Osteocyte (in vitro differentiated cells): ENCODE data around the gene SFMBT1. TPM values are rescaled to one million over a fixed set of nuclear protein-coding genes. Genes with fewer than 3 reads are reported as not detected.

ENCODE experiments used
- DNase-seq: peaks from one replicate; pipeline ENCODE4 v3.0.0; 2021; ENCODE audit warnings: mixed read lengths; ENCODE audit not compliant: unreplicated experiment; ENCODE audit errors: extremely low spot score
- H3K27ac Mint-ChIP-seq: one replicate; pipeline ENCODE4 v1.8.0; 2021; ENCODE audit warnings: mild to moderate bottlenecking, mixed read lengths; ENCODE audit not compliant: unreplicated experiment
- H3K27me3 Mint-ChIP-seq: one replicate; pipeline ENCODE4 v1.8.0; 2021; ENCODE audit warnings: mixed read lengths; ENCODE audit not compliant: unreplicated experiment
- H3K36me3 Mint-ChIP-seq: one replicate; pipeline ENCODE4 v1.8.0; 2021; ENCODE audit warnings: mixed read lengths; ENCODE audit not compliant: unreplicated experiment
- H3K4me1 Mint-ChIP-seq: one replicate; pipeline ENCODE4 v1.8.0; 2021; ENCODE audit warnings: mixed read lengths; ENCODE audit not compliant: unreplicated experiment
- H3K4me3 Mint-ChIP-seq: one replicate; pipeline ENCODE4 v1.8.0; 2021; ENCODE audit warnings: mild to moderate bottlenecking, moderate library complexity, mixed read lengths; ENCODE audit not compliant: unreplicated experiment
- H3K9me3 Mint-ChIP-seq: one replicate; pipeline ENCODE4 v1.8.0; 2021; ENCODE audit warnings: mixed read lengths; ENCODE audit not compliant: unreplicated experiment
- total RNA-seq: library from RNA; stranded (reverse); gene quantifications from 2 replicates; pipeline ENCODE4 v1.2.1, GENCODE V29; 2021
- TF ChIP-seq, protein P1 (sequence below): fragments of 200-600 bp; sonication (generic); IDR thresholded peaks from 2 replicates; pipeline ENCODE4 v1.5.0; 2021; ENCODE audit warnings: antibody characterized with exemption, mild to moderate bottlenecking, moderate library complexity

The SFMBT1 gene
- total RNA-seq, 1 donor from 2014 or later: 8.0 TPM

DNA sequence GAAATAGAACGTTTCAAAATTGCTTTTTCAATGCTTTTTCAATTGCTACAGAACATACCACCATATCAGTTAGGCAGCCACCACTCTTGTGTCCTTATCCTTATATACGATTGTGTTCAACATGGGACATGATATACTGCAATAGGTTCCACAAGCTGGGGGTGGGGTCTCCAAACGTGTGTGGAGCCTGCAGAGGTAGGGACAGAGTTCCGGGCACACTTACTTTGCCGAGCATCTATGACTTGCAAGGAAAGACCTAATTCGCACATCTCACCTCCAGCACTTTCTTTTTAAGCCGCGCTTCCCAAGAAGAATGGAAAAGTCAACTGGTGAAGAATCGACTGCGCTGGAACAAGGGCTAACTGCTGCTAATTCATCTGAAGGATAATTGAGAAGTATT lies 39.6 kb upstream of the SFMBT1 start:
- Mint-ChIP-seq H3K27ac (no peak overlapping the region), H3K36me3 (peaks cover 8% of the 10 kb centered on the region), H3K4me1 (peaks cover 13% of the 10 kb centered on the region), H3K27me3 (no peaks in the 10 kb centered on the region), H3K4me3 (no peak overlapping the region), H3K9me3 (no peaks in the 10 kb centered on the region)
- TF ChIP-seq, protein P1, sequence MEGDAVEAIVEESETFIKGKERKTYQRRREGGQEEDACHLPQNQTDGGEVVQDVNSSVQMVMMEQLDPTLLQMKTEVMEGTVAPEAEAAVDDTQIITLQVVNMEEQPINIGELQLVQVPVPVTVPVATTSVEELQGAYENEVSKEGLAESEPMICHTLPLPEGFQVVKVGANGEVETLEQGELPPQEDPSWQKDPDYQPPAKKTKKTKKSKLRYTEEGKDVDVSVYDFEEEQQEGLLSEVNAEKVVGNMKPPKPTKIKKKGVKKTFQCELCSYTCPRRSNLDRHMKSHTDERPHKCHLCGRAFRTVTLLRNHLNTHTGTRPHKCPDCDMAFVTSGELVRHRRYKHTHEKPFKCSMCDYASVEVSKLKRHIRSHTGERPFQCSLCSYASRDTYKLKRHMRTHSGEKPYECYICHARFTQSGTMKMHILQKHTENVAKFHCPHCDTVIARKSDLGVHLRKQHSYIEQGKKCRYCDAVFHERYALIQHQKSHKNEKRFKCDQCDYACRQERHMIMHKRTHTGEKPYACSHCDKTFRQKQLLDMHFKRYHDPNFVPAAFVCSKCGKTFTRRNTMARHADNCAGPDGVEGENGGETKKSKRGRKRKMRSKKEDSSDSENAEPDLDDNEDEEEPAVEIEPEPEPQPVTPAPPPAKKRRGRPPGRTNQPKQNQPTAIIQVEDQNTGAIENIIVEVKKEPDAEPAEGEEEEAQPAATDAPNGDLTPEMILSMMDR: no peak
- DNase-seq: no peak

DNA sequence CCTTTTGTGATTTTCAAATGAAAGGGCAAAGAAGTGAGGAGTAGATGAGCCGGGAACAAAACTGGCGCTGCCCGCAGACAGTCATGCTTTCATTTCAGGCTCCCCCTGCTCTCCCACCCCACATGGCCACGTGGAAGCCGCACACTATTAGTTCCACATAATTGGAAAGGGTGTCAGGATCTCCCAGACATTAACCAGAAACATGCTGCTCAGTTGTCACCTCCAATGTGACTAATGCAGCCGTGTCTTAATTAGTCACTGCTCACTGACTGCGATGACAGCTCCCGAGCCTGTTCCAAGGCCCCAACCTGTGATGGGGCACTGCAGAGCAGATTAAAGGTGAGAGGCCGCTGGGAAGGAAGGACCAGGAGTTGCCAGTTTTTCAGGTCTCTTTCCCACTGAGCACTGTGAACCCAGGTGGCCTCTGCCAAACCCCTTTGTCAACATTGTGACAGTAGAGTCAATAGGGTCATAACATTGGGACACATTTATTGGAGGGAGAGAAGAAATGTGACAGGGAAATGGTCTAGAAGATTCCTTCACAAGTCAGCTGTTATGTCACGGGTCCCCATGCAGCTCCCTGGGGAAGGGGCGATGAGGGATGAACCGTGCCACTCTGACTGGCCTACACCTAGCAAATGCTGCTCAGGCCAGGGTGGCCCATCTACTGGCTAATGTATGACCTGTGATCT lies 38.6 kb upstream of the SFMBT1 start:
- TF ChIP-seq, protein P1: no peak
- Mint-ChIP-seq H3K4me1 (peaks cover 13% of the 10 kb centered on the region), H3K4me3 (no peak overlapping the region), H3K36me3 (peaks cover 8% of the 10 kb centered on the region), H3K27me3 (no peaks in the 10 kb centered on the region), H3K27ac (peak overlapping the region; percentile 53), H3K9me3 (no peaks in the 10 kb centered on the region)
- no peak for DNase-seq

DNA sequence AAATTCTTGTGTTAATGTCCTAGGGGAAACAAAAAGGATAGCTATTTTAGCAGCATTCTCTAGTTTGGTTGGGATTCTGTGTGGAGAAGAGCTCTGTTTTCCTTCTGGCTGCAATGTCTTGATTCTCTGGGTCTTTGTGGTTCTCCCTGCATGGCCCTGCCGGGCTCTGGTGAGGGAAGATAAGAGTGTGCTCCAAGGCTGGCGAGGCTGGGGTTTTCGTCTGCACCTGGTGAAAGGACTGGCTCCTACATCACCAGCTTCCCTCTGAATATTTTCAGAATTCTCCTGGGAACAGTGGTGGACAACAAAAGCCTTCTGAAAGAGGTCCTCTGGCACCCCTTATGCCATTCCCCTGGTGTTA lies 38.1 kb upstream of the SFMBT1 start:
- Mint-ChIP-seq H3K36me3 (peaks cover 8% of the 10 kb centered on the region), H3K27ac (peak overlapping the region; percentile 53), H3K9me3 (no peaks in the 10 kb centered on the region), H3K4me3 (no peak overlapping the region), H3K4me1 (peaks cover 13% of the 10 kb centered on the region), H3K27me3 (no peaks in the 10 kb centered on the region)
- DNase-seq: no peak
- TF ChIP-seq, protein P1: no peak

DNA sequence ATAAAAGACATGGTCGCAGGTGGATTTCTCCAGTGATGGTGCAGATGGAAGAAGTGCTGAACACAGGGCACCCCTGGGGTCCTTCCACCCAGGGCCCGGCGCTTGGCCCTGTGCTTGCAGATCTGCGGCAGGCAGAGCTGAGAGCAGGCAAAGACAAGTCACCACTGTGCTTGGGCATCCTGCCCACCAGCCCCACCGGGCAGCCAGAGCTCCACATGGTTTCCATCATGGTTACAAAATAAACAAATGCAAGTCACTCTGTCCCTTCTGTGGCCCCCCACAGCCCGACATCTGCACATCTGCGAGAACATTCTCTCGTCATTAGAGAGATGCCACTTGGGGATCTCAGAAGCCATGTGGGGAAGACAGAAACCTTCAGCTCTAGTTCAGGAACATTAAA lies 37.6 kb upstream of the SFMBT1 start:
- Mint-ChIP-seq H3K9me3 (no peaks in the 10 kb centered on the region), H3K4me1 (peaks cover 13% of the 10 kb centered on the region)

DNA sequence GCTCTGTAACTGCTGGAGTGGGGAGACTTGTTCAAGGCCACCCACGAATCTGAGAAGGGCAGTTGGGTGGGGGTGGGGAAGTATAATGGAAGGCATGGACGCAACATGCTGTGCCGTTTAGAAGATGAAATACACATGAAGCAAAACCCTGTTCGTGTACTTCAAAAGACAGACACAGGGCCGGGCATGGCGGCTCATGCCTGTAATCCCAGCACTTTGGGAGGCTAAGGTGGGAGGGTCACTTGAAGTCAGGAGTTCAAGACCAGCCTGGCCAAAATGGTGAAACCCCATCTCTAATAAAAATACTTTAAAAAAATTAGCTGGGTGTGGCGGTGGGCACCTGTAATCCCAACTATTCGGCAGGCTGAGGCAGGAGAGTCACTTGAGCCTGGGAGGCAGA lies 36.9 kb upstream of the SFMBT1 start:
- H3K4me1 Mint-ChIP-seq: peaks cover 13% of the 10 kb centered on the region
- H3K36me3 Mint-ChIP-seq: peaks cover under 1% of the 10 kb centered on the region
- no peaks in the 10 kb centered on the region for H3K9me3 Mint-ChIP-seq
- no peak overlapping the region for H3K4me3 Mint-ChIP-seq
- DNase-seq: no peak
- TF ChIP-seq, protein P1: no peak
- H3K27ac Mint-ChIP-seq: no peak overlapping the region
- no peaks in the 10 kb centered on the region for H3K27me3 Mint-ChIP-seq

More for the DNA sequence above, 37.6 kb upstream of the SFMBT1 start:
- Mint-ChIP-seq H3K4me3 (no peak overlapping the region), H3K36me3 (peaks cover 8% of the 10 kb centered on the region), H3K27me3 (no peaks in the 10 kb centered on the region), H3K27ac (peak overlapping the region; percentile 53)
- DNase-seq: no peak
- TF ChIP-seq, protein P1: no peak
